ENCODE data around the gene MAU2.

Gene MAU2

GRCh38 chr19:19402656-19403372 is 82.2 kb downstream of the MAU2 start:
- peak overlapping the region; percentile 37 for H3K27ac Mint-ChIP-seq
- H3K4me3 Mint-ChIP-seq: no peak overlapping the region
- no peak for ATAC-seq
- peaks cover 54% of the 10 kb centered on the region for H3K4me1 Mint-ChIP-seq
- no peaks in the 10 kb centered on the region for H3K27me3 Mint-ChIP-seq
- peaks cover 4% of the 10 kb centered on the region for H3K36me3 Mint-ChIP-seq (ENCODE audit: low read depth)
- no peaks in the 10 kb centered on the region for H3K9me3 Mint-ChIP-seq
- no peak for DNase-seq

DNA sequence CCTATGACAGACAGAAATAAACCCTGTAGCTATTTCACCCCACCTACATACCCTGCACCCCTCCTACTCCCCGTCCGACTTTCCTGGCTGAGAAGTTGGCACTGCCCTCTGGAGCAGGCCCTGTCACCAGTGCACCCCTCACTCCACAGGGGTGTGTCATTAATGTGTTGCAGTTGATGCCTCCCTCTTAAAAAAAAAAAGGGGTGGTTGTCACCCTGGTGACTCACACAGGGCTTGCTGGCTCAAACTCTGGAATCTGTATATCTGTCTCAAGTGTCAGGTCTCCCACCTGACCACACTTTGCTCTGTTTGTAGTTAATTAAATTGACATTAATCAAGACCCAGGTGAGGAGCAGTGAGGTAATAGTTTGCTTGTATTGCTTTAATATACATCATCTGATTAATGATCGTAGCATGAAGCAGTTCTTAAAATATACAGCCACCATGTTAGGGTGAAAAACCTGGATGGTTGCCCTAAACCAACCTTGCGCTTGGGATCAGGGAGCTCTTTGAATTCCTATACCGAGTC is 82.8 kb downstream of the MAU2 start:
- Mint-ChIP-seq H3K27ac (peak overlapping the region; percentile 37), H3K9me3 (no peaks in the 10 kb centered on the region), H3K36me3 (ENCODE audit: low read depth) (peaks cover 5% of the 10 kb centered on the region), H3K27me3 (no peaks in the 10 kb centered on the region), H3K4me3 (peak overlapping the region; percentile 27), H3K4me1 (peaks cover 60% of the 10 kb centered on the region)
- ATAC-seq (peak; percentile 12), DNase-seq (no peak)

- H3K9me3 Mint-ChIP-seq: no peaks in the 10 kb centered on the region
- peak; percentile 74 for ATAC-seq
- H3K36me3 Mint-ChIP-seq (ENCODE audit: low read depth): peaks cover 9% of the 10 kb centered on the region
- DNase-seq: peak; percentile 94
- H3K27ac Mint-ChIP-seq: peak within 1 kb of the TSS; percentile 89
- H3K4me1 Mint-ChIP-seq: peaks cover 67% of the 10 kb centered on the region
- peak within 1 kb of the TSS; percentile 92 for H3K4me3 Mint-ChIP-seq
- H3K27me3 Mint-ChIP-seq: no peaks in the 10 kb centered on the region
These were observed 84.5 kb downstream of the MAU2 start, which contains the start of gene GATAD2A for GRCh38 chr19:19404879-19405860. Gene GATAD2A (plus strand): TSS chr19:19405675. CDS start chr19:19465346, 59,671 bp downstream.

GRCh38 chr19:19405971-19406877 is 85.6 kb downstream of the MAU2 start:
- peaks cover 78% of the 10 kb centered on the region for H3K4me1 Mint-ChIP-seq
- H3K27ac Mint-ChIP-seq: peak overlapping the region; percentile 89
- H3K27me3 Mint-ChIP-seq: no peaks in the 10 kb centered on the region
- no peaks in the 10 kb centered on the region for H3K9me3 Mint-ChIP-seq
- DNase-seq (peak; percentile 71), ATAC-seq (peak; percentile 0)
- peaks cover 9% of the 10 kb centered on the region for H3K36me3 Mint-ChIP-seq (ENCODE audit: low read depth)
- H3K4me3 Mint-ChIP-seq: peak overlapping the region; percentile 92

GRCh38 chr19:19406878-19407632 is 86.4 kb downstream of the MAU2 start:
- no peaks in the 10 kb centered on the region for H3K27me3 Mint-ChIP-seq
- no peaks in the 10 kb centered on the region for H3K9me3 Mint-ChIP-seq
- H3K27ac Mint-ChIP-seq: peak overlapping the region; percentile 89
- H3K4me3 Mint-ChIP-seq: peak overlapping the region; percentile 92
- DNase-seq (peak; percentile 55), ATAC-seq (peak; percentile 49)
- peaks cover 11% of the 10 kb centered on the region for H3K36me3 Mint-ChIP-seq (ENCODE audit: low read depth)
- peaks cover 81% of the 10 kb centered on the region for H3K4me1 Mint-ChIP-seq

GRCh38 chr19:19407633-19407930 is 87.0 kb downstream of the MAU2 start:
- H3K27ac Mint-ChIP-seq: peak overlapping the region; percentile 46
- ATAC-seq (no peak), DNase-seq (no peak)
- no peaks in the 10 kb centered on the region for H3K27me3 Mint-ChIP-seq
- no peaks in the 10 kb centered on the region for H3K9me3 Mint-ChIP-seq
- H3K4me1 Mint-ChIP-seq: peaks cover 86% of the 10 kb centered on the region
- peaks cover 12% of the 10 kb centered on the region for H3K36me3 Mint-ChIP-seq (ENCODE audit: low read depth)
- peak overlapping the region; percentile 53 for H3K4me3 Mint-ChIP-seq

All from activated naive CD8-positive, alpha-beta T cell treated with anti-CD3 and anti-CD28 coated beads, Interleukin-2, amount 50 U/mL, for 24 hours (primary cell).